Nephron progenitor cell (in vitro differentiated cells): ENCODE results near the gene ITGAL.

Experiments used
- DNase-seq: peaks from one replicate; pipeline ENCODE4 v3.0.0; 2021
- H3K27ac Mint-ChIP-seq: 2 replicates; pipeline ENCODE4 v1.8.0; 2021; ENCODE audit warnings: mild to moderate bottlenecking, moderate library complexity, mixed read lengths
- H3K27me3 Mint-ChIP-seq: 2 replicates; pipeline ENCODE4 v1.8.0; 2021; ENCODE audit warnings: mild to moderate bottlenecking, low read depth, mixed read lengths; ENCODE audit not compliant: poor library complexity
- H3K36me3 Mint-ChIP-seq: 2 replicates; pipeline ENCODE4 v1.8.0; 2021; ENCODE audit warnings: low read depth, mixed read lengths
- H3K4me1 Mint-ChIP-seq: 2 replicates; pipeline ENCODE4 v1.8.0; 2021; ENCODE audit warnings: mixed read lengths
- H3K4me3 Mint-ChIP-seq: 2 replicates; pipeline ENCODE4 v1.8.0; 2021; ENCODE audit warnings: mild to moderate bottlenecking, moderate library complexity, mixed read lengths
- H3K9me3 Mint-ChIP-seq: 2 replicates; pipeline ENCODE4 v1.8.0; 2021; ENCODE audit warnings: mild to moderate bottlenecking, moderate library complexity, mixed read lengths
- TF ChIP-seq, protein P1 (sequence below): fragments of 200-600 bp; sonication (generic); IDR thresholded peaks from 2 replicates; pipeline ENCODE4 v1.5.0; 2021; ENCODE audit warnings: antibody characterized with exemption

ITGAL gene

DNA sequence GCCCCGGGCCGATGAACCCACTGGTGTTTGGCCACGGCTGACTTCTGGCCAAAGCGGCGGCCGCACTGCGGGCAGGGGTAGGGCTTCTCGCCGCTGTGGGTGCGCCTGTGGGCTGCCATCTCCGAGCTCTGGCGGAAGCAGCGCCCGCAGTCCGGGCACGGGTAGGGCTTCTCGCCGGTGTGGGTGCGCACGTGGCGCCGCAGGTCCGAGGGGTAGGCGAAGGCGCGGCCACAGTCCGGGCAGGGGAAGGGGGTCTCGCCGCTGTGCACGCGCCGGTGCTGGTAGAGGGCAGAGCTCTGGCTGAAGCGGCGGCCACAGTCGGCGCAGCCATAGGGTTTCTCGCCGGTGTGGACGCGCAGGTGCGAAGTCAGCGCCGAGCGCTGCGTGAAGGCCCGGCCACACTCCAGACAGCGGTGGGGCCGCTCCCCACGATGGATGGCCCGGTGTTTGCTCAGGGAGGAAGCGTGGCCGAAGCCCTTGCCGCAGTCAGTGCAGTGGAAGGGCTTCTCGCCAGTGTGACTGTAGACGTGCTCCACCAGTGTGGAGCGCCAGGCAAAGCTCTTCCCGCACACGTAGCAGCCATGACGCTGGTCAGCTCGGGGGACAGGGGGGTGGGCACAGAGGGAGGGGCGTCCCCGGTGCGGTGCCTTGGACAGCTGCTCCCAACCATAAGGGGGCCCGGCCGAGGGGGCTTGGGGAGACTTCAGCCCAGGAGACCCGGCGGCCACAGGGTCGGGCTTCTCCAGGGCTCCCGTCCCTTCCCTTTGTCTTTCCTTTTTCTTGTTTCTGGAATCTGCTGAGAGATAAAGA is 83.0 kb downstream of the ITGAL start:
- DNase-seq = no peak
- H3K36me3 Mint-ChIP-seq = peaks cover 25% of the 10 kb centered on the region
- TF ChIP-seq, protein P1, sequence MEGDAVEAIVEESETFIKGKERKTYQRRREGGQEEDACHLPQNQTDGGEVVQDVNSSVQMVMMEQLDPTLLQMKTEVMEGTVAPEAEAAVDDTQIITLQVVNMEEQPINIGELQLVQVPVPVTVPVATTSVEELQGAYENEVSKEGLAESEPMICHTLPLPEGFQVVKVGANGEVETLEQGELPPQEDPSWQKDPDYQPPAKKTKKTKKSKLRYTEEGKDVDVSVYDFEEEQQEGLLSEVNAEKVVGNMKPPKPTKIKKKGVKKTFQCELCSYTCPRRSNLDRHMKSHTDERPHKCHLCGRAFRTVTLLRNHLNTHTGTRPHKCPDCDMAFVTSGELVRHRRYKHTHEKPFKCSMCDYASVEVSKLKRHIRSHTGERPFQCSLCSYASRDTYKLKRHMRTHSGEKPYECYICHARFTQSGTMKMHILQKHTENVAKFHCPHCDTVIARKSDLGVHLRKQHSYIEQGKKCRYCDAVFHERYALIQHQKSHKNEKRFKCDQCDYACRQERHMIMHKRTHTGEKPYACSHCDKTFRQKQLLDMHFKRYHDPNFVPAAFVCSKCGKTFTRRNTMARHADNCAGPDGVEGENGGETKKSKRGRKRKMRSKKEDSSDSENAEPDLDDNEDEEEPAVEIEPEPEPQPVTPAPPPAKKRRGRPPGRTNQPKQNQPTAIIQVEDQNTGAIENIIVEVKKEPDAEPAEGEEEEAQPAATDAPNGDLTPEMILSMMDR = no peak
- no peaks in the 10 kb centered on the region for H3K9me3 Mint-ChIP-seq
- H3K4me3 Mint-ChIP-seq = peak overlapping the region; percentile 70
- H3K4me1 Mint-ChIP-seq = peaks cover 44% of the 10 kb centered on the region
- peaks cover 7% of the 10 kb centered on the region for H3K27me3 Mint-ChIP-seq
- H3K27ac Mint-ChIP-seq = peak overlapping the region; percentile 78

DNA sequence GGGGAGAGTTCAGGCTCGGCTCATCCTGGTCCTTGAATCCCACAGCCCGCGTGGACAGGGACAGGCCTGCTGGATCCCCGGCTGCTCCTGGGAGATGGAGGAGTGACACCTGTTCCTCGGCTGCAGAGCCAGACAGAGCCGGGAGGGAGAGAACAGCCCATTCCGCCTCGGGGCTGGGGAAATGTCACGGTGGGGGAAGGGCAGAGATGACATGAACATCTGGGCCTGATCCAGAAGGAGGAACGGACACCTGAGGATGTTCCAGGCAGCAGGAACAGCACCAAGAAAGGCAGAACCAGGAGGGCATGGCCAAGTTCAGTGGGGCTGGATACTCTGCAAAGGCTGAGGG is 83.6 kb downstream of the ITGAL start:
- Mint-ChIP-seq H3K4me1 (peaks cover 48% of the 10 kb centered on the region), H3K36me3 (peaks cover 25% of the 10 kb centered on the region), H3K27ac (peak overlapping the region; percentile 78), H3K27me3 (peaks cover 12% of the 10 kb centered on the region), H3K4me3 (peak overlapping the region; percentile 70), H3K9me3 (no peaks in the 10 kb centered on the region)
- no peak for DNase-seq
- TF ChIP-seq, protein P1 = no peak

- H3K27ac Mint-ChIP-seq = no peak overlapping the region
- peaks cover 21% of the 10 kb centered on the region for H3K36me3 Mint-ChIP-seq
- peak overlapping the region; percentile 86 for H3K4me3 Mint-ChIP-seq
- H3K4me1 Mint-ChIP-seq = peaks cover 45% of the 10 kb centered on the region
- no peak for DNase-seq
- H3K9me3 Mint-ChIP-seq = no peaks in the 10 kb centered on the region
- peaks cover 19% of the 10 kb centered on the region for H3K27me3 Mint-ChIP-seq
- TF ChIP-seq, protein P1 = no peak
Observed at GRCh38 chr16:30557707-30557956, 85.1 kb downstream of the ITGAL start.

DNA sequence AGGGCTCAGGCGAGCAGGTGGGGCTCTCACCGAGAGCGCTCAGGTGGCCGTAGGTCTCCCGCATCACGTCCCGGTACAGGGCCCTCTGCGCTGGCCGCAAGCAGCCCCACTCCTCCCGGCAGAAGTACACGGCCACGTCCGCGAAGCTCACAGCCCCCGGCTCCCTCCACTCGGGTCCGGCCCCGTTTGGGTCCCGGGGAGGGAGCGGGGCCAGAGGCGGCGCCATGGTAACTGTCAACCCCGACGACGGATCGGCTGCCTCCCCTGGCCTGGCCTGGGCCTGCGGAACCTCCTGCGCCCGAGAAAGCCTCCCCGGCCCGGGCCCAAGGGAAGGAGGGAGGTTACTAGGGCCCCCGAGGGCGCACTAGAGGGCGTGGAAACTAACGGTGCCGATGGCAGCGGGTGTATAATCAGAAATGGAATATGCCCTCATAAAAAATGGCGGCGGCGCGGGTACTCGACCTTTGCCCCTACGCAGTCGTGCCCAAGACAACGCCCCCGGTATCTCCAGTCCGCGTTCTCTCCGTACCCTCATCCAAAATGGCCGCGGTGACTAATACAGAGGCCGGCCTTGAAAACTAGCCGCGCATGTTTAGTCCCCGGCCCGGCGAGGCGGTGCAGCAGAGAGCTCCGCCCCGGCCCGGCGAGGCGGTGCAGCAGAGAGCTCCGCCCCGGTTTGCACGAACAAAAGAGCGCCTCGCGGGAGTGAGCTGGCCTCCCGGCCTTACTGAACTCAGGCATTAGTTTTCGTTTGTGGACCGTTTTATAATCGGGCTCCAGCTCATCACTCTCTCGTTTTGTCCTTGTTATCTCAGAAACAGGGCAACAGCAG is 85.6 kb downstream of the ITGAL start, which contains the start of gene ZNF764:
Gene ZNF764, minus strand, starts transcription at position 418 of the 832 bp plus-strand sequence. Its CDS starts 192 bp downstream, at position 226.
- DNase-seq = peak; percentile 87
- TF ChIP-seq, protein P1 = no peak
- peaks cover 21% of the 10 kb centered on the region for H3K36me3 Mint-ChIP-seq
- H3K27me3 Mint-ChIP-seq = peaks cover 19% of the 10 kb centered on the region
- peak within 1 kb of the TSS; percentile 86 for H3K4me3 Mint-ChIP-seq
- H3K4me1 Mint-ChIP-seq = peaks cover 39% of the 10 kb centered on the region
- no peaks in the 10 kb centered on the region for H3K9me3 Mint-ChIP-seq
- peak within 1 kb of the TSS; percentile 90 for H3K27ac Mint-ChIP-seq

DNA sequence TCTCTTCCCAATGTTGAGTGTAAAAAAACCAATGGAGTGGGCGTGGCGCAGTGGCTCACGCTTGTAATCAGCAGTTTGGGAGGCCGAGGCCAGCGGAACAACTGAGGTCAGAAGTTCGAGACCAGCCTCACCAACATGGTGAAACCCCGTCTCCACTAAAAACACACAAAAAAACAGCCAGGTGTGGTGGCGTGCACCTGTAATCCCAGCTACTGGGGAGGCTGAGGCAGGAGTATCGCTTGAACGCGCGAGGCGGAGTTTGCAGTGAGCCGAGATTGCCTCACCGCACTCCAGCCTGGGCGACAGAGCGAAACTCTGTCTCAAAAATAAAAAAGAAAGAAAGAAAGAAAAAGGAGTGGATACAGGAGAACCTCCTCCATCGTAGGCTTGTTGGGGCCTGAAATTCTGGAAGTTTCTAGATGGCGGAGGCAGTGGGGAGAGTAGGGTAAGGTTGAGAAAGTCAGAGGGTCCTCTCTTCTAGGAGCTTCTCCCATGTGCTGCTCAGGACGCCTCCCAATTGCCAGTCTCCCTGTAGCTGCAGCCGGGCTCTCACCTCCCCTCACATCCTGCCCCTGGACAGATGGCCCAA is 86.3 kb downstream of the ITGAL start:
- Mint-ChIP-seq H3K4me3 (peak overlapping the region; percentile 86), H3K27me3 (peaks cover 19% of the 10 kb centered on the region), H3K9me3 (no peaks in the 10 kb centered on the region), H3K4me1 (peaks cover 33% of the 10 kb centered on the region), H3K27ac (peak overlapping the region; percentile 90), H3K36me3 (peaks cover 15% of the 10 kb centered on the region)
- TF ChIP-seq, protein P1 = no peak
- no peak for DNase-seq
